CD4-positive, alpha-beta T cell treated with Interleukin-4 for 4 hours (primary cell): ENCODE data around the gene KCNE2.

Source experiments
- DNase-seq: peaks from one replicate; pipeline ENCODE4 v3.0.0-alpha.2; 2020

KCNE2 gene, protein sequence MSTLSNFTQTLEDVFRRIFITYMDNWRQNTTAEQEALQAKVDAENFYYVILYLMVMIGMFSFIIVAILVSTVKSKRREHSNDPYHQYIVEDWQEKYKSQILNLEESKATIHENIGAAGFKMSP

DNA sequence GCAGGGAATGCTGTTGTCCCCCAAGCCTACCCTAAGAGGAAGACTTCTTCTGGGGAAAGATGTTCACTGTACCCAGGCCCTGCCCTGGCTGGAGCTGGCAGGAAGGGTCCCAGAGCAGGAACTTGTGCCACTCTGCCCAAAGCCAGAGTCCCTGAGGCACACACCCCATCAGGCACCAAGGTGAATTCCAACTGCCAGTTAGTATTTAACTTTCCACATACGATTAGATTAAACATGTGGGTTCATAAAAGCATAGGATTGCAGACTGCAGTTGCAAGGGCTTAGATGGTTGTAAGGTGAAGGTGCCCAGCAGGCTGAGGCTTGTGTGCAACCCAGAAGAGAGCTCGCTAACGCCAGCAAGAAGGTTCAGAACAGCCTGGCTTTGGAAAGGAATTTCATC is at the start of gene KCNE2:
Gene KCNE2 (plus strand): TSS at position 274 of the 400 bp plus-strand sequence. CDS start 6,473 bp downstream, outside the sequence.
- DNase-seq: no peak

- DNase-seq: no peak
Observed at GRCh38 chr21:34319585-34319984, 44.2 kb upstream of the KCNE2 start.

DNA sequence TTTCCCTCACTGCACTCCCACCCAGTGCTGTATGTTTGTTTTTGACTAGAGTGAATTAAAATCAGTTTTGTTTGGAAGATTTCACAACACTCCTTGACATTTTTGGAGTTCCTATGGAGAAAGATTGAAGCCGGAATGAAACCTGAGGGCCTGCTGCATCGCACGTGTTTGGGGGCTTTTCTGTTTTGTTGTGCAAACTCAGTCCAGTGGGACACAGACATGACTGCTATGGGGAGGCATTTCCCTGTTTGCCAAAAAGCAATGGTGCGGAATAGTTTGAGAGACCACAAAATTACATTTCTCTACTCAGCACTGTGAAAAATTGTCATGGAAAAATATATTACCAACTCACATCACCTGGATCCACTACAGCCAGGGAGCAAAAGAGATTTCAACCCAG is 43.8 kb upstream of the KCNE2 start:
- no peak for DNase-seq

DNA sequence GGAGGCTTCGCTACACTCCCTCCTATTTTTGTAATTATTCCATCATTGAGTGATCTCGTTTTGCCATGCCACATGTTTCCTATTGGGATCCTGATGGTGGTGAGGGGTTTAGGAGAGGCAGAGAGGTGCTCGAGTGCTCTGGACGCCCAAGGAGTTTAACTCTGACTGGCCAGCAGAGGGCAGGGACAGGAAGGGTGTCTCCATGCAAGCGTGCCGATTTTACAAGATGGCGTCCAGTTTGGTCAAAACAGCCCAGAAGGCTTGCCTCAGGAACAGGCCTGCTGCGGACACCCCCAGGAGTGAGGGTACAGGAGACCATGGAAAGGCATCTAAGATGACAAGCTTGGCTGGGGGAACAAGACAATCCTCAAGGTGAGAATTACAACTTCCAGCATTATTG is 33.8 kb upstream of the KCNE2 start:
- no peak for DNase-seq

DNA sequence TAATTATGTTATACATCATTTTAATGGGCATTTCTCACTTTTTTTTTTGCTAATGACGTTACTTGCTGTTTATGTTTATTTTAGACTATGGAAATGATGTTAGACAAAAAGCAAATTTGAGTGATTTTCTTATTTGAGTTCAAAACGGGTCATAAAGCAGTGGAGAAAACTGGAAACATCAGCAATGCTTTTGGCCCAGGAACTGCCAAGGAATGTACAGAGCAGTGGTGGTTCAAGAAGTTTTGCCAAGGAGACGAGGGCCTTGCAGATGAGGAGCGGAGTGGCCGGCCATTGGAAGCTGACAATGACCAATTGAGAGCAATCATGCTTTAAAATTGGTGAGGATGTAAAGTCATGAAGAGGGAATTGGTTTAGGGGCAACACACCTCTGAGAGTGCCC is 32.1 kb upstream of the KCNE2 start:
- DNase-seq: no peak

- no peak for DNase-seq
Observed at GRCh38 chr21:34332347-34332746, 31.5 kb upstream of the KCNE2 start.

DNA sequence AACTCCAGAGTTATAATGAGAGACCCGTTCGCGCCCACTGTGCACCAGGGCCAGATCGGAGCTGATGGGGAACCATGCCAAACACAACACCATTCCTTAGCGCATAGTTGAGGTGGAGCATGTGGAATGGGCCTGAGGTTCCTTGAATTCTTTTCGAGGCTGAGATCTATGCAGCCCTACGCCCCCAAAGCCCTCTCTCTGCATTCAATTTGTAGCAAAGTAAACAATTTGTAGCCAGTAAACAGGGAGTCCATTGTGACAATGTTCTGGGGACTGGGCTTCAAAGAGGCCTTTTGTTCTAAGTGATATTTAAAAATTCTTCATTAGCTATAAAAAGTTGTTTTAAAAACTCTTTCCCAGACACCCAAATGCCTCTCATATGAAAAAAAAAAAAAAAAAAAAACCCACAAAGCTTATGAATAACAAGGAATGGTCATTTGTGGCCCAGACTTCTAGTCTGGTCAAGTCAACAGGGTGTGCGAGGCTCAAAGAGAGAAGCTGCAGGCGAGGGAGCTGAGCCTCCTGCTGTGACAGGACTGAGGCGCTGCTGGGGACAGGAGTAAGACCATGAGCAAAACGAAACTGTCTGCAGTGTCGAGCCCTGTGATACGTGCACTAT is 30.6 kb upstream of the KCNE2 start:
- DNase-seq: no peak

- DNase-seq: no peak
Observed at GRCh38 chr21:34335316-34335715, 28.5 kb upstream of the KCNE2 start.

GRCh38 chr21:34336245-34336644 is 27.6 kb upstream of the KCNE2 start:
- DNase-seq: no peak

DNA sequence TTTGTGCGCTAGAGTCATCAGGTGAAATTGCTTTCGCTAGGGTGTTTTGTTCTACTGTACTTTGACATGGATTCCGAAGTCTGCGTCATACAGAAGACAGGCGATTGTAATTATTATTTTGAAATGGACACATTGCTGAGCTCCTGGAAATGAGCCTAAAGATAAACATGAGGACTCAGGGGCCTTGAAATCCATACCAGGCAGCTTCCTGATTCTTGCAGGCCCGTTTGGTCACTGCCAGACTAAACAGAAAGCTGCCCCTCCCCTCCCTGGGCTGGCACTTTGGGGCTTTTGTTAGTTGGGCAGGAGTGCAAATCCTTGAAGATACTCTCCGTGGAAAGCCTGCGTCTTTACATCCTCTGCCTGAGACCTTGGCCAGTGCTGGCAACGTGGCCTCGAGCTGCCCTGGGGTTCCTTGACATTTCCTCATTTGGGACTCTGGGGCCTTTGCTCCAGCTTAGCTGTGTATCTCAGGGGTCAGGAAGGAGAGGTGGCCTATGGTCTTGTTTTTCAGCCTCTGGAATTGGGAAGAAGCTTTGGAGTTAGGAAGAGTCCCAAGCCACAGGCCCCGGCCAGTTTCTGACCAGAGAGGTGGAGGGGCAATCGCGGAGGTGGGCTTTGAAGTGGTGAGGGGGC is 26.9 kb upstream of the KCNE2 start:
- DNase-seq: no peak

DNA sequence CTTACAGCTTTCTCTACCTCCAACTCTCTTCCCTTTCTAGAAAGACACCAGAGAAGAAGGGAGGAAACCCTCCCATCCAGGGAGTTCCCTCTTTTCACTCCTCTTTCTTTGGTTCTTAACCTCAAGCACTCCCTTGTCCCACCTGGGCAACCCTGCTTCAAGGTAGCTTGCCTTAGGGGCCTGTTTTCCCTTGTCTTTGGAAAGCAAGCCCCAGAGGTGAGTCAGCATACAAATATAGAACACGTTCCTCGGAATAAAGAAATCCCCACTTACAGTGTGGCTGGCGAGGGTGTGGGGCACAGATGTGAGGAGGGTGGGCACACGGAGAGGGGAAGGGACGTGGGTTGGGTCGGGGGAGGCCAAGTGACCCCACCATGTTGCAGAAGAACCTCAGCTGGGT is 26.1 kb upstream of the KCNE2 start:
- no peak for DNase-seq

DNA sequence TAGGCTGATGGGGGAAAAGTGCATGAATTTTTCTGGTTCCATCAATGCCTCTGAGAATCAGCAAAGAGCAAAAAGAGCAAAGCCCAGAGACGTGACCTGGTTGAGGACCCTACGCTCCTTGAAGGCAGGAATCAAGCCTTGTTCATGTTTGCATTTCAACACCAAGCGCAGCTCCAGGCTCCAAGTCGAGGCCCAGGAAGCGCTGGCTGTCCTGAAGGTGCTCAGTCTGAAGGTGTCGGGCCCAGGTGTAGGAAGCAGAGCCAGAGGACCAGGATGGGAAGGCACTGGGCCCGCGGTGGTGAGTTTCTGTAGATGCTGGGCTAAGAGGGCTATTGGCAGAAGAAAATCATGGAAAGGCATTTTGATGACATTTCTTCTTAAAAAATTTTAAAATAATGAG is 25.6 kb upstream of the KCNE2 start:
- no peak for DNase-seq

DNA sequence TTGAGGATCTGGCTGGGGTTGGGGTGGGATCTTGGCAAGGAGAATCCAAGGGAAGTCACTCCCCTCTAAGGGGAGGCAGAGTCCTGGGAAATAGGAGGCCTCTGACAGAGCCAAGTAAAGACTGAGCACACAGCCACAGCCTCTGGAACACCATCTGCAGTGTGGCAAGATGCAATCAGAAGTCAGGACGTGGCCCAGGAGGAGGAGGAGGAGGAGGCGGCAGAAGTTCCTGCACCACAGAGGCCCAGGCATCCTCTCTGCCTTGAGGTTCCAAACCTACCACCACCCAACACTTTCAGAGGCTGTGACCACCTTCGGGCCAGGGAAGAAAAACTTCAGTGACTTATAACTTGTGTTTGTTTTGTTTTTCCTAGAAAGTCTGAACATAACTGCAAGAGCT is 23.7 kb upstream of the KCNE2 start:
- DNase-seq: no peak

DNA sequence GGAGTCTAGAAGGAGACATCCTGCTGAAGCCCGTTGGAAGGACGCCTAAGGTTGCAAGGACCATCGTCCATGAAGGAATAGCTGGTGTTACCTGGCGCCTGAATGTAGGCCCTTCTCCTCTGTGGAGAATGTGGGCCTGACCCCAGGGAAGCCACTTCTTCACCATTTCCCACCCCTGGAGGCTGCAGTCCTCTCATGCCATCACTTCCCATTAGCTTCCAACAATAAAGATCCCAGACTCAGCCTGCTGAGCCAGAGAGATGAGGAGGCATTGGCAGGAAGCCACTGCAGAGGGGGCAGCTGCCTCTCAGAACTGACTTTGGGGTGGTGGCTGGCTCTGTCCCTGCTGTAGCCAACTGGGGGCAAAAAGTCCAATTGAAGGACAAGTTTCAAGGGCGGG is 21.3 kb upstream of the KCNE2 start:
- DNase-seq: no peak

- no peak for DNase-seq
Observed at GRCh38 chr21:34343347-34343746, 20.5 kb upstream of the KCNE2 start.

DNA sequence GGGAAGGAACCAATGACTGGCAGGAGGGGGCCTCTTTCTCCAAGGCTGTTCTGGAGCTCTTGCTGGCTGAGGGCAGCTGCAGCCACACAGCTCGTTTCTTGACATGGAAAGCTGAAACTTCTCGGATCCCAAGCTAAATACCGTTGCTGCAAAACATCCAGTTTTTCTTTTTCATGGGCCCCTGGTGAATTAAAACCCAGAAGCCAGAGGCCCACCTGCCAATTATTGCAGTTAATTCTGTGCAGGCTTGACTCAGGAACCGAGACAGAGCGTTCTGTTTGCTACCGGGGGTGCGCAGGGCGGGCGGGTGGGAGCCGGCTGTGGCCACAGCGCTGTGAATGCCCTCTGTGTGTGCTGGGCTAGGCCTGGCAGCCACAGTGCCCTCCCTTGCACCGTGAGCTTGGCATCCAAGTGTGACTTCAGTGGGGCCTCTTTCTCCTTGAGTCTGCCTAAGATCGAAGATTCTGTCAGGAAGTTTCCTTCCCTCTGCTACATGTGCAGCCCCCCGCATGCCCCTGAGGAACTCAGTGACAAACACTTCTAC is 19.9 kb upstream of the KCNE2 start:
- no peak for DNase-seq

- no peak for DNase-seq
Observed at GRCh38 chr21:34344584-34344983, 19.2 kb upstream of the KCNE2 start.

DNA sequence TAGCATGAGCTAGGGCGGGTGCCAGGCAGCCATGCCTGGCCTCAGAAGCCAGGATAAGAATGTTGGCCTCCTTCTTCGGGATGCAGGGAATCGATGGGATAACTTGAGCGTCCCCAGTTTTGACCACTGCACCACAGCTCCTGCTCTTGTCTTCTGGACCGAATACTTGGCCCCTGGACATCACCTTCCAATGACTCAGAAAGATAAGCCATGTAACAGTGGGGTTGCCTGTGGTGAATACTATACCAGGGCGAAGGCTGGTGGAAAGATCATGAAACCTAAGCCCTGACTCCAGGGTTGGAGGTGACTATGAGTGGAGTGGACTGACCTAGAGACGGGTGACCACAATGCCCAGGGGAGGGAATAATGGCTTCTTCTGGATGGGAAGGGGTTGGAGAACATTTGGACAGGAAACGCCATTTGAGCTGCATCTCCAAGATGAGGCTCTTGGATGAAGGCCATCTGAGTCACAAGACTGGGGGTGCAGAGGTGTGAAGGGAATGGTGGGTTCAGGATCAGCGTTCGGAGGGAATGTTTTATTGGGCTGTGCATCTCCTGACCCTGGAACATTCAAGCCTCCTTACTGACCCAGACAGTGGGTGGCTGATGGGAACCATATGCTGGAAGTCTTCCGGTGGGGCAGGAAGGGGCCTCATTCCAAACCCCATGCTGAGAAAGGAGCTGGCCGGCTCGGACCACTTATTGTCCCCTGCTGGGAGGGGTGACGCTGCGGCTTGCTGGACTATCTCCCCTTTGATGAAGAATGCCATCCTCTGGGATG is 18.5 kb upstream of the KCNE2 start:
- DNase-seq: no peak

DNA sequence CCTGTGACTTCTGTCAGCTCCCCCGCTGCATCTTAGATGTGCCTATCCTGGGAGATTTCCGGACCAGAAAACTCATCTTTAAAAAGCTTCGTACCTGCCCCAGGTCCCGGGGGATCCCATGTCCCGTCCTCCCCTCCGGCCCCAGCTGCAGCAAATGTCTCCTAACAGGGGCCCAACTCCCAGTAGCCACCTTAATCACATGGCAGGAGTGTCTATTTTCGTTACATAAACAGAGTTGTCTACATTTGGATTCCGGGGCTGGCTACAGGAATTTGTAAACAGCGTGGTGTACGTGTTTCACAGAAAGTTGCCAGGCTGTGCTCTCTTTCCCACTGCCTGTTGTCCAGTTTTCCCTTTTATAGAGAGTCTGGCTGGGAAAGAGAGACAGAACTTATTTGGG is 17.9 kb upstream of the KCNE2 start:
- no peak for DNase-seq

- DNase-seq: no peak
Observed at GRCh38 chr21:34348890-34349519, 14.8 kb upstream of the KCNE2 start.

- peak; percentile 4 for DNase-seq
Observed at GRCh38 chr21:34351786-34352241, 12.0 kb upstream of the KCNE2 start.

- no peak for DNase-seq
Observed at GRCh38 chr21:34352556-34352955, 11.2 kb upstream of the KCNE2 start.

DNA sequence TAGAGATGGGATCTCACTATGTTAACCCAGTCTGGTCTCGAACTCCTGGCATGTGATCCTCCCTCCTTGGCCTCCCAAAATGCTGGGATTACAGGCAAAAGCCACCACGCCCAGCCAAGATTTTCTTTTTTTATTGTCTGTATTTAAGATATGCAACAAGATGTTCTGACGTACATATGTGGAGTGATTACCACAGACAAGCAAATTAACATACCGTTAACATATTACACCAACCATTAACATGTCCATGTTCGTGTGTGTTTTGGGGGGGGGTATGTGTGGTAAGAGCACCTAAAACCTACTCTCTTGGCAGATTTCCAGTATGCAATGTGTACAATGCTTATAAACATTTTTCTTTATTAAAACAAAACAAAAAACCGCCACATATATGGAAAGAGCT is 10.6 kb upstream of the KCNE2 start:
- DNase-seq: no peak
